ENCODE results near the gene ENTPD8.
A peak's percentile ranks its signal among the peaks of the same experiment; 100 is the strongest.

ENTPD8 gene

GRCh38 chr9:137486545-137487453, 45.6 kb upstream of the ENTPD8 start:
- no peak overlapping the region for H3K27ac ChIP-seq (ENCODE audit: low read depth, low read length)
- no peaks in the 10 kb centered on the region for H3K27me3 ChIP-seq (ENCODE audit: insufficient read depth, low read length, poor library complexity)
- H3K36me3 ChIP-seq (ENCODE audit: control insufficient read depth, insufficient read depth, low read length), result no peaks in the 10 kb centered on the region
- H4K8ac ChIP-seq (ENCODE audit: low read depth, low read length), result no peak overlapping the region
- no peak overlapping the region for H3K9ac ChIP-seq (ENCODE audit: low read length)
- no peaks in the 10 kb centered on the region for H3K79me1 ChIP-seq (ENCODE audit: low read length)
- no peak overlapping the region for H2BK5ac ChIP-seq (ENCODE audit: low read length)
- no peak overlapping the region for H2BK120ac ChIP-seq (ENCODE audit: low read depth, low read length)
- no peak overlapping the region for H3K18ac ChIP-seq (ENCODE audit: low read length)
- no peak overlapping the region for H3K4me3 ChIP-seq (ENCODE audit: low read length)
- no peak overlapping the region for H3K4ac ChIP-seq (ENCODE audit: low read depth, low read length)
- no CpG with 5 or more reads among the region's 35 CpGs for WGBS (ENCODE audit: extremely low coverage, insufficient coverage, low lambda C conversion rate)
- H3K79me2 ChIP-seq (ENCODE audit: control insufficient read depth, insufficient read depth, low read length), result no peaks in the 10 kb centered on the region
- no peak overlapping the region for H4K5ac ChIP-seq (ENCODE audit: low read length)
- no peak overlapping the region for H2AK5ac ChIP-seq (ENCODE audit: low read length)
- H3K56ac ChIP-seq (ENCODE audit: low read length), result no peak overlapping the region
- no peak for DNase-seq
- H3K4me1 ChIP-seq (ENCODE audit: control insufficient read depth, low read depth, low read length), result no peaks in the 10 kb centered on the region
- H3K4me2 ChIP-seq (ENCODE audit: low read length), result no peak overlapping the region
- H2BK15ac ChIP-seq (replicated peaks; ENCODE audit: low read depth), result no peak overlapping the region
- no peak overlapping the region for H3K23ac ChIP-seq (ENCODE audit: low read length)

GRCh38 chr9:137486141-137486490, 45.0 kb upstream of the ENTPD8 start:
- no peak overlapping the region for H3K23ac ChIP-seq (ENCODE audit: low read length)
- no peak overlapping the region for H4K8ac ChIP-seq (ENCODE audit: low read depth, low read length)
- H3K27ac ChIP-seq (ENCODE audit: low read depth, low read length), result no peak overlapping the region
- H3K56ac ChIP-seq (ENCODE audit: low read length), result no peak overlapping the region
- H3K79me1 ChIP-seq (ENCODE audit: low read length), result no peaks in the 10 kb centered on the region
- no peak overlapping the region for H4K5ac ChIP-seq (ENCODE audit: low read length)
- WGBS (ENCODE audit: extremely low coverage, insufficient coverage, low lambda C conversion rate), result no CpG with 5 or more reads among the region's 15 CpGs
- H2BK5ac ChIP-seq (ENCODE audit: low read length), result no peak overlapping the region
- DNase-seq, result no peak
- H3K4me1 ChIP-seq (ENCODE audit: control insufficient read depth, low read depth, low read length), result no peaks in the 10 kb centered on the region
- H3K4ac ChIP-seq (ENCODE audit: low read depth, low read length), result no peak overlapping the region
- H3K79me2 ChIP-seq (ENCODE audit: control insufficient read depth, insufficient read depth, low read length), result no peaks in the 10 kb centered on the region
- no peaks in the 10 kb centered on the region for H3K27me3 ChIP-seq (ENCODE audit: insufficient read depth, low read length, poor library complexity)
- H2BK120ac ChIP-seq (ENCODE audit: low read depth, low read length), result no peak overlapping the region
- H2AK5ac ChIP-seq (ENCODE audit: low read length), result no peak overlapping the region
- no peak overlapping the region for H3K18ac ChIP-seq (ENCODE audit: low read length)
- H3K4me3 ChIP-seq (ENCODE audit: low read length), result no peak overlapping the region
- H2BK15ac ChIP-seq (replicated peaks; ENCODE audit: low read depth), result no peak overlapping the region
- H3K36me3 ChIP-seq (ENCODE audit: control insufficient read depth, insufficient read depth, low read length), result no peaks in the 10 kb centered on the region
- no peak overlapping the region for H3K4me2 ChIP-seq (ENCODE audit: low read length)
- H3K9ac ChIP-seq (ENCODE audit: low read length), result no peak overlapping the region

- H3K4me2 ChIP-seq (ENCODE audit: low read length), result no peak overlapping the region
- no peak overlapping the region for H4K8ac ChIP-seq (ENCODE audit: low read depth, low read length)
- no peak overlapping the region for H3K4ac ChIP-seq (ENCODE audit: low read depth, low read length)
- WGBS (ENCODE audit: extremely low coverage, insufficient coverage, low lambda C conversion rate), result no CpG with 5 or more reads among the region's 26 CpGs
- H3K79me2 ChIP-seq (ENCODE audit: control insufficient read depth, insufficient read depth, low read length), result no peaks in the 10 kb centered on the region
- no peak overlapping the region for H3K23ac ChIP-seq (ENCODE audit: low read length)
- H3K79me1 ChIP-seq (ENCODE audit: low read length), result no peaks in the 10 kb centered on the region
- no peak overlapping the region for H3K4me3 ChIP-seq (ENCODE audit: low read length)
- no peaks in the 10 kb centered on the region for H3K27me3 ChIP-seq (ENCODE audit: insufficient read depth, low read length, poor library complexity)
- H3K9ac ChIP-seq (ENCODE audit: low read length), result no peak overlapping the region
- H3K4me1 ChIP-seq (ENCODE audit: control insufficient read depth, low read depth, low read length), result no peaks in the 10 kb centered on the region
- no peak overlapping the region for H4K5ac ChIP-seq (ENCODE audit: low read length)
- H2BK15ac ChIP-seq (replicated peaks; ENCODE audit: low read depth), result no peak overlapping the region
- no peak overlapping the region for H3K56ac ChIP-seq (ENCODE audit: low read length)
- no peaks in the 10 kb centered on the region for H3K36me3 ChIP-seq (ENCODE audit: control insufficient read depth, insufficient read depth, low read length)
- no peak overlapping the region for H3K18ac ChIP-seq (ENCODE audit: low read length)
- H2AK5ac ChIP-seq (ENCODE audit: low read length), result no peak overlapping the region
- no peak overlapping the region for H3K27ac ChIP-seq (ENCODE audit: low read depth, low read length)
- no peak overlapping the region for H2BK120ac ChIP-seq (ENCODE audit: low read depth, low read length)
- H2BK5ac ChIP-seq (ENCODE audit: low read length), result no peak overlapping the region
- DNase-seq, result no peak
Measured at GRCh38 chr9:137485343-137486140, 44.4 kb upstream of the ENTPD8 start.

- WGBS (ENCODE audit: extremely low coverage, insufficient coverage, low lambda C conversion rate), result no CpG with 5 or more reads among the region's 27 CpGs
- Histone ChIP-seq H3K79me2 (ENCODE audit: control insufficient read depth, insufficient read depth, low read length) (no peaks in the 10 kb centered on the region), H4K8ac (ENCODE audit: low read depth, low read length) (no peak overlapping the region)
Measured at GRCh38 chr9:137484551-137485315, 43.6 kb upstream of the ENTPD8 start.

GRCh38 chr9:137482094-137482781, 41.1 kb upstream of the ENTPD8 start:
- Histone ChIP-seq H3K27ac (ENCODE audit: low read depth, low read length) (no peak overlapping the region), H2BK120ac (ENCODE audit: low read depth, low read length) (no peak overlapping the region)
- no CpG with 5 or more reads among the region's 26 CpGs for WGBS (ENCODE audit: extremely low coverage, insufficient coverage, low lambda C conversion rate)

More at GRCh38 chr9:137484551-137485315, 43.6 kb upstream of the ENTPD8 start:
- Histone ChIP-seq H2BK120ac (ENCODE audit: low read depth, low read length) (no peak overlapping the region), H2BK5ac (ENCODE audit: low read length) (no peak overlapping the region), H3K4me2 (ENCODE audit: low read length) (no peak overlapping the region), H3K56ac (ENCODE audit: low read length) (no peak overlapping the region), H3K23ac (ENCODE audit: low read length) (peak overlapping the region; percentile 66), H3K9ac (ENCODE audit: low read length) (no peak overlapping the region), H3K4me3 (ENCODE audit: low read length) (no peak overlapping the region), H4K5ac (ENCODE audit: low read length) (no peak overlapping the region), H3K4ac (ENCODE audit: low read depth, low read length) (no peak overlapping the region), H3K18ac (ENCODE audit: low read length) (no peak overlapping the region), H3K27ac (ENCODE audit: low read depth, low read length) (no peak overlapping the region), H2AK5ac (ENCODE audit: low read length) (no peak overlapping the region), H3K79me1 (ENCODE audit: low read length) (no peaks in the 10 kb centered on the region), H3K36me3 (ENCODE audit: control insufficient read depth, insufficient read depth, low read length) (no peaks in the 10 kb centered on the region), H3K27me3 (ENCODE audit: insufficient read depth, low read length, poor library complexity) (no peaks in the 10 kb centered on the region), H3K4me1 (ENCODE audit: control insufficient read depth, low read depth, low read length) (no peaks in the 10 kb centered on the region), H2BK15ac (replicated peaks; ENCODE audit: low read depth) (no peak overlapping the region)
- no peak for DNase-seq

More at GRCh38 chr9:137482094-137482781, 41.1 kb upstream of the ENTPD8 start:
- Histone ChIP-seq H3K18ac (ENCODE audit: low read length) (no peak overlapping the region), H2BK5ac (ENCODE audit: low read length) (no peak overlapping the region), H4K5ac (ENCODE audit: low read length) (no peak overlapping the region), H3K27me3 (ENCODE audit: insufficient read depth, low read length, poor library complexity) (no peaks in the 10 kb centered on the region), H3K79me1 (ENCODE audit: low read length) (no peaks in the 10 kb centered on the region), H3K36me3 (ENCODE audit: control insufficient read depth, insufficient read depth, low read length) (no peaks in the 10 kb centered on the region), H3K4me2 (ENCODE audit: low read length) (no peak overlapping the region), H4K8ac (ENCODE audit: low read depth, low read length) (no peak overlapping the region), H3K56ac (ENCODE audit: low read length) (no peak overlapping the region), H3K23ac (ENCODE audit: low read length) (no peak overlapping the region), H2AK5ac (ENCODE audit: low read length) (no peak overlapping the region), H3K4me1 (ENCODE audit: control insufficient read depth, low read depth, low read length) (no peaks in the 10 kb centered on the region), H3K4me3 (ENCODE audit: low read length) (no peak overlapping the region), H3K4ac (ENCODE audit: low read depth, low read length) (no peak overlapping the region), H3K9ac (ENCODE audit: low read length) (no peak overlapping the region), H3K79me2 (ENCODE audit: control insufficient read depth, insufficient read depth, low read length) (no peaks in the 10 kb centered on the region), H2BK15ac (replicated peaks; ENCODE audit: low read depth) (no peak overlapping the region)
- DNase-seq, result no peak

Data from mesendoderm (in vitro differentiated cells).